GM12801 (cell line): ENCODE measurements around the gene ANTKMT.

ENCODE experiments used
- TF ChIP-seq, protein P1 (sequence below): IDR thresholded peaks from one replicate; pipeline ENCODE4 v1.5.1; 2011; ENCODE audit warnings: control low read depth; ENCODE audit not compliant: insufficient read length; ENCODE audit errors: extremely low read depth

The ANTKMT gene

GRCh38 chr16:698911-699671, 21.9 kb upstream of the ANTKMT start:
- TF ChIP-seq, protein P1, sequence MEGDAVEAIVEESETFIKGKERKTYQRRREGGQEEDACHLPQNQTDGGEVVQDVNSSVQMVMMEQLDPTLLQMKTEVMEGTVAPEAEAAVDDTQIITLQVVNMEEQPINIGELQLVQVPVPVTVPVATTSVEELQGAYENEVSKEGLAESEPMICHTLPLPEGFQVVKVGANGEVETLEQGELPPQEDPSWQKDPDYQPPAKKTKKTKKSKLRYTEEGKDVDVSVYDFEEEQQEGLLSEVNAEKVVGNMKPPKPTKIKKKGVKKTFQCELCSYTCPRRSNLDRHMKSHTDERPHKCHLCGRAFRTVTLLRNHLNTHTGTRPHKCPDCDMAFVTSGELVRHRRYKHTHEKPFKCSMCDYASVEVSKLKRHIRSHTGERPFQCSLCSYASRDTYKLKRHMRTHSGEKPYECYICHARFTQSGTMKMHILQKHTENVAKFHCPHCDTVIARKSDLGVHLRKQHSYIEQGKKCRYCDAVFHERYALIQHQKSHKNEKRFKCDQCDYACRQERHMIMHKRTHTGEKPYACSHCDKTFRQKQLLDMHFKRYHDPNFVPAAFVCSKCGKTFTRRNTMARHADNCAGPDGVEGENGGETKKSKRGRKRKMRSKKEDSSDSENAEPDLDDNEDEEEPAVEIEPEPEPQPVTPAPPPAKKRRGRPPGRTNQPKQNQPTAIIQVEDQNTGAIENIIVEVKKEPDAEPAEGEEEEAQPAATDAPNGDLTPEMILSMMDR = no peak

- TF ChIP-seq, protein P1 = no peak
Measured at GRCh38 chr16:700684-701584, 20.0 kb upstream of the ANTKMT start.

GRCh38 chr16:702341-702740, 18.6 kb upstream of the ANTKMT start:
- TF ChIP-seq, protein P1 = no peak

DNA sequence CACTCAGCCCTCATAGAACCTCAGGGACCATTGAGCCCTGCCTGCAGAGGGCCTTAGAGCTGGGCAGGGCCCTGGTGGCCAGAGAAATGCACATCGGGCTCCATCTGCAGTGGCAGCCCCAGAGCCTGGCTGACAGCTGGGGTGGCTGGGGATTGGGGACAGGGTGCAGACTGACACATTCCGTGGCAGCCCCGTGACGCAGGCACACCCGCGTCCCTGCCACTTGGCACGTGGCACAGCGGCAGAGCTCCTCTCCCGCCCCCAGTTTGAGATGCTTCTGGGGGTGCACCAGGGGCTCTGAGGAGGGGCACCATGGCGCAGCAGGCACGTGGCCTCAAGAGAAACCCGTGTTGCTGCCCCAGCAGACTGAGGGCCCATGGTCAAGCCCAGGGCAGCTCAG, 17.5 kb upstream of the ANTKMT start:
- TF ChIP-seq, protein P1 = no peak

DNA sequence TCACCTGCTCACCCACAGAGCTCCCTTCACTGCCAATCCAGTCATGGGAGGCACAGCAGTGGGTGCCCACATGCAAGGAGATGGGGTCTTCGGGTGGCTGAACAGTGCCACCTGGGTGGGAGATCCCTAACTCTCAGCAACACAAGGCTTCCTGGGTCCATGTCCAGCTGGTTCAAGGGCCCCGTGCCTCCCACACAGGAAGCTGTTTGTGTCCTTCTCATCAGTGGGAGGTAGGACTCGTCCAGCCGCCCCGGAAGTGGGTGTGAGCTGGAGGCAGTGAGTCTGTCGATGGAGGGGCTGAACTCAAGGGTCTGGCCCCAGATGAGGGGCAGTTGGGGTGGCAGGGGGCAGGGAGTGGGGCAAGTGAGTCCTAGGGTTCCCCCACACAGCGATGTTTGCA, 16.9 kb upstream of the ANTKMT start:
- TF ChIP-seq, protein P1 = no peak

DNA sequence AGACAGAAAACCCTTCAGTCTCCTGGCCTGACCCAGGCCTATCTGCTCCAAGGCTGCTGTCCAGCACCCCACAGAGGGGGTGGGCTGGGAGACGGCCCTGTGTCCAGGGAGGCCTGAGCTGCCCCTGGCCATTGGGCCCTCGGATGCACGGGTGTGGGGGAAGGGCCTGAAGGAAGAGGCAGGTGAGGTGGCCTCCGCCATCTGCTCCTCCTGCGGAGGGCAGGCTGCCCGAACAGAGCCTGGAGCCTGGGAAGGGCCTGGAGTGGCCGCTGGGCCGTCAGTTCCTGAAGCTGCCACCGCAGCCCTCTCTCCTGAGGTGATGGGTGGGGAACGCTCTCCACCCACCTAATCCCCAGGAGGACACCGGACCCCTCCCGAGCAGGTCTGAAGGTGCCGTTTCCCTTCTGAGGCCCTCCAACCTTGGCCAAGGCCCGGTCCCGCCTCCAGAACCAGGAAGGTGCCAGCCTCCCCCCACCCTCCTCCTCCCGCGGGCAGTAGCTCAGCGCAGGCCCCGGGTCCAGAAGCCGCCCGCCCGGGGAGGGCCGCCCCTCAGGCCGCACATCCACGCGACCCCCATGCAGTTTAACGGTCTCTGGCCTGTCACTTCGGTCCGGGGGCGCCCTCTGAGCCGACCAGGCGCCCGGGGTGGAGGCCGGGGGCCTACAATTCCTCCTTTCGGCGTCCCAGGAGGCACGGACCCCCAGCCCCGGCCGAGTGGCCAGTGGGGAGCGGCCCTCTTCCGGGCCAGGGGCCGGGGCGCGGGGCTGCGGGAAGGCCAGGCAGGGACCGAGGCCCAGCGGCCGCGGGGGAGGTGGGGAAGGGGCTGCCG, 16.2 kb upstream of the ANTKMT start:
- TF ChIP-seq, protein P1 = no peak

DNA sequence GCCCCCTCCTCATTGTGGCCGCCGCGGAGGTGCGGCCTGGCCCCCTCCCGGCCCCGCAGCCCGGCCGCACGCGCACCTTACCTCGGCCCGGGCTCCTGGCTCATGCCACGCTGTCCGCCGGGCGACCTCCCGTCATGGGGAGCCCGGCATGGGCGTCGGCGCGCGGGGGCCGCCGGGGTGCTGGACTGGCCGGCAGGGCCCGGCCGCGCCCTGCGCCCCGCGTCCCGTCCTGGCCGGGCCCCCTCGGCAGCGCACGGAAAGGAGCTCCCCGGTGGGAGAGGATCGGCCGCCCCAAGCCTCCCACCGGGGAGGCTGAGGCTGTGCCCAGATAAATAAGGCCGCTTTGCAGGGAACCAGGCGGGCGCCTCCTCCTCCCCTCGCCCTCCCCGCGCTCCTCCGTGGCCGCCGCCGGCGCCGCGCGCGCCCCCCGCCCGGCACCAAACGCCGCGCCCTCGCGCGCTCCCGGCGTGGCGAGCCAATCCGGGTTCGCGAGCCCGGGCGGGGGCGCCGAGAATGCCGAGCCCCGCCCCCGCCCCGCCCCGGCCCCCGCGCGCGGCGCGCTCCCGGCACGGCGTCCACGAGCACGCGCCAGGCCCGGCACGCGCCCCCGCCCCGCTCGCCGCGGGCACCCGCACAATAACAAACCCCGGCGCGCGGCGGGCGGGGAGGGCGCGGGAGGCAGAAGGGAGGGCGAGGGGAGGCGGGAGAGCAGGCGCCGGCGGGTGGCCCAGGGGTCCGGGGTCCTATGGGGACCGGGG, 15.3 kb upstream of the ANTKMT start, which contains the start of gene FBXL16:
Gene FBXL16, minus strand, starts transcription at position 371 of the 758 bp plus-strand sequence. CDS start 8,396 bp downstream, outside the sequence.
- TF ChIP-seq, protein P1 = no peak
